ENCODE measurements around the gene TSEN2.
"Not testable (repeated sequence)": the region's sequence is repeated elsewhere in the genome, so short reads cannot be mapped to it uniquely, and the experiment has no call there.

Gene TSEN2

DNA sequence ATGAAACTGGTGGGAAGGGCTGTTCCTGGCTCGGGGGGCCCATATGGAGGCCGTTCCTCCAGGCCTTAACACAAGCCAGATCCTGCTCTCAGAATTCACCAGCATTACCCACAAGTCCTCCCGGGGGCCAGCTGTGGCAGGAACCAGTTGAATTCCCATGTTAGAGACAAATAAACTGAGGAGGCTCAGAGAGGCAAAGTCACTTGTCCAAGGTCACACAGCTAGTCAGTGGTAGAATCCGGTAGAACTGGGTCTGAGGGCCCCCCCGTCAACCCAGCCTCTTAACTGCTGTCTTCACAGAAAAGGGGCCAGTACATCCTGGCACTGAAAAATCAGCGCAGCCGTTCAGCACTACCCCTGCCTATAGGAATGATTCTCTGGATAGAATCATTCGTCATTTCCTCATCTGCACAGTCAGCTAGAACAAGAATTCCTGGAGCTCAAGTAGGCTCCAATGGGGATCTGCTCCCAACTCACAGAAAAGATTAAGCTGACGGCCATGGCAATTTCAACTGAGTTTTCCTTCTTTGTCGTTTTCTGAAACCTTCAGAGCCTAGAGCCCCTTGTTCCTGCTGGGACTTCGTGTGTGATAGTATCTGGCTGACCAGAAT lies 12.2 kb upstream of the TSEN2 start:
- no peak for DNase-seq (ENCODE audit: low read depth)

DNA sequence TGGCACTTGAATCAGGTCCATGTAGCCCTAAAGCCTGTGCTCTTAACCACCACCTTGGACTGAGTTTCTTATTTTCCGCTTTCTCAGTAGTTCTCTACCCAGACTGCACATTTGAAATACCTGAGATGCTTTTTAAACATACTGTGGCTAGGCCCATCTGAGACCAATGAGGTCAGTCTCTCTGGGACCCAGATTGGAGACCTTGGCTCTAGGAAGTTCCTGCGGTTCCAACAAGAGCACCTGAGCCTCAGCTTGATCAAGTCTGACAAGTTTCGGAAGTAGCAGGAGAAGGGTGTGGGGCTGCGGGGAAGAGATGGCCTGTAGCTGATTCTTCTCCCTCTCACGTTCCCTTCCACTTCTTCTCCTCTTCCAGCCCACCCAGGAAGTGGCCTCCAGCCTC lies 11.5 kb upstream of the TSEN2 start:
- no peak for DNase-seq (ENCODE audit: low read depth)

DNA sequence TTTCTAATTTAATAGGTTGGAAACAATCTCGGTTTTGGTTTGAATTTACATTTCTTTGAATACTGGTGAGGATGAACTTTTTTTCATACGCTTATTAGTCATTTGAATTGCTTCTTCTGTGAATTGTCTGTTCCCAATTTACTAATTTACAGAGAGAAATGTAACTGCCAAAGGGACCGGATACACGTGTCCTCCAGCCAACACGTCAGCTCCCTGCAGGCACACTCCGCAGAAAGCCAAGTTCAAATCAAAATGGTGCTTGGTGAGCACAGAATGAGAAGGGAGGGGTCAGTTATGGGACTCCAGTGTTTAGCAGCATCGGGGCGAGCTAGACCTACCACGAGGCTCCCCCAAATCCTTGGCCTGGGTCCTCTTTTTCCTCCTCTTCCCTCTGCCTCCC lies 10.8 kb upstream of the TSEN2 start:
- no peak for DNase-seq (ENCODE audit: low read depth)

DNA sequence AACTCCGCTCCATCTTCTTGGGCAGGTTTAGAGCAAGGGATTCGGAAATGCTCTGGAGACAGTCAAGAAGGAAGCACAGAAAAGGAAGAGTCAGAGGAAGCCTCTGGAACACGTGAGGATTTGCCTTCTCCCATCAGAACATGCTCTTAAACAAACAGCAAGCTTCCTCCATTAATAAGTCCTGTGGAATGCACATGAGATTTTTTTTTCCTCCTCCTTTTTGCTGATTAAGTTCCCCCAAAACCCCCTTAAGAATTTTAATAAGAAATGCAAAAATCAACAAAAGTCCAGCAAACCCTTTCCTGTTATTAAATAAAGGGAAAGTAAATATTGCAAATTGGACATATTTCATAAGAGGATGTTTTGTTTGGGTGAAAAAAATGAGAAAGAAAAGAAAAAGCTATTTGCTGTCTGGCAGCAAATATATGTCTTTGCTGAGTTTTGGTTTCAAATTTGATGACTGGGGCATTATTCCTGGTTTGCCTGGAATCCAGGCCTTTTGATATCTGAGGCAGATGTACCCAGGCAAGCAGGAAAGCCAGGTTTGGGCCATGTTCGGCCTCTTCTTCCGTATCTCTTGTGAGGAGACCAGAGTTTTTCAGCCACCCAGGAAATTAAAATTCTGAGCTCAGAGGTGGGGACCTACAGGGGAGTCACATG lies 7.9 kb upstream of the TSEN2 start:
- DNase-seq (ENCODE audit: low read depth): no peak

DNA sequence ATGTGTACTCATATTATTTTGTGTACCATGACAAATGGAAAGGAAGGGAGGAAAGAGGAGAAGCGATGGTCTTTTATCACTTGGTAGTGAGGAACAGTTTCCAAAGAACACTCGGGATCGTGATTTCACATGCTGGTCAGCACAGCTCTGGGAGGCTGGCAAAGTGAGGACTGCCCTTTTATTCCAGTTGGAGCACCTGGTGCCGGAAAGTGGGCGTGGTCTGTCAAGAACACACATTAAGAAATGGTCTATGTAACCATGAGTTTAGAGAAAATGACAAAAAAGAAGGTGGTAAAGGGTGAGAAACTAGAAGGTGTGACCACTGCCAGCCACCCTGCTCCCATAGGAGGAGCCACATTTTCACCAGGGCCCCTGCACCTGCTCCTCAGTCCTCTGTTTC lies 7.0 kb upstream of the TSEN2 start:
- DNase-seq (ENCODE audit: low read depth): no peak

DNA sequence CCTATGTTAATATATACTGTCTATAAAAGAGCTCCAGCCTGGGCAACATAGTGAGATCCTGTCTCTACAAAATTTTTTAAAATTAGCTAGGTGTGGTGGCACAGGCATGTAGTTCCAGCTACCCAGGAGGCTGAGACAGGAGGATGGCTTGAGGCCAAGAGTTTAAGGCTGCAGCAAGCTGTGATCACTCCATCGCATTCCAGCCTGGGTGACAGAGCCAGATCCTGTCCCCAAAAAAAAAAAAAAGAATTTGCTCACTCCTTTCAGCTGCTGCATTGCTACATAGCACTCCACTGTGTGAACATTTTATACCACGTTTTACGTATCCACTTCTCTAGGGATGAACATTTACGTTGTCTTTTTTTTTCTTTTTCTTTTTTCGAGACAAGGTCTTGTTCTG lies 6.0 kb upstream of the TSEN2 start:
- no peak for DNase-seq (ENCODE audit: low read depth)

DNA sequence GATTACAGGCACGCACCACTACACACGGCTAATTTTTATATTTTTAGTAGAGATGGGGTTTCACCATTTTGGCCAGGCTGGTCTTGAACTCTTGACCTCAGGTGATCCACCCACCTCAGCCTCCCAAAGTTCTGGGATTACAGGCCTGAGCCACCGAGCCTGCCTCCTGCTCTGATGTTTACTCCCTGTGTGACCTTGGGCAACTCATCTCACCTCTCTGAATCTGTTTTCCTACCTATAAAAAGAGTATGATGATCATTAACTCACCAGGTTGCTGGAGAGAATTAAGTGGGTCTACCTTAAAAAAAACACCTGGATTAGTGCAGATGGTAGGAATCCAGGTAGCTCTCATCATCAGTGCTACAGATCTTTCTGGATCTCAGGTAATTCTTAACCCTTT lies 5.1 kb upstream of the TSEN2 start:
- DNase-seq (ENCODE audit: low read depth): not testable (repeated sequence)

DNA sequence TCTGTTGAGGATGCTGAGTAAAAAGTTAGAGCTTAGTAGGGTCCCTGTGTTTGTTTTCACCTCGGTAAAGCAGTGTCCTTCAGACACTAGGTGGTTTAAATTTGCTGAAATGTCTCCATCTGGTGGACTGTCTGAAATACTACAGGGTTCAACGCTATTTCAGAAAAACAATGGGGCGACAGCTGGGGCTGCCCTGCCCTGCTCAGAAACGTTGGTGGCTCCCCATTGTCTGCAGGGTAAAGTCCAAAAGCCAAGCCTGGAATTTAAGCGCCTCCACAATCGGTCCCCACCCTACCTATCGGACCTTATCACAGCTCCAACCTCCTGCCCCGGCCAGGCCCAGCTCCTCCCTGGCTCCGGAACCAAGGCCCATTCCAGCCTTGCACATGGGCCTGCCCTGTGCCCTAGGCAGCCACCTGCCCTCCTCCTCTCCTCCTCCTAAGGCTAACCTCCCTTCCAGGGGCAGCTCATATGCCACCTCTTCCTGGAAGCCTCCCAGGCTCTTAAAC lies 4.3 kb upstream of the TSEN2 start:
- no peak for DNase-seq (ENCODE audit: low read depth)

DNA sequence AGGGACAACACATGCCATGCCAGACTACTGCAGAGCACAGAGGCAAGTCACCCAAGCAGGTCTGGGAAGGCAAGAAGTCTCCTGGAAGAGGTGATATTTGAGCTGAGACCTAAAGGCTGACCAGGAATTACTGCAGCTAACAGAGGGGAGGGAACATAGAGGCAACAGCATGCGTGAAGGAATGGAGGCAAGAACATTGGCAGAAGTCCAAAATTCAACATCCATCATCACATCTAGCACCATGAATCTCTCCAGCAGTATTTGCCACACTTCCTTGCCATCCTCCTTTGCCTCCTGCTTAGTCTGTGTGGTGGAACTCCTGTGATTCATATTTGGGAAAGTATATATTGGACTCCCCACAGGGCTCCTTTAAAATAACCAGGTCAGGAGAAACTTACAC lies 870 bp upstream of the TSEN2 start:
- no peak for DNase-seq (ENCODE audit: low read depth)

DNA sequence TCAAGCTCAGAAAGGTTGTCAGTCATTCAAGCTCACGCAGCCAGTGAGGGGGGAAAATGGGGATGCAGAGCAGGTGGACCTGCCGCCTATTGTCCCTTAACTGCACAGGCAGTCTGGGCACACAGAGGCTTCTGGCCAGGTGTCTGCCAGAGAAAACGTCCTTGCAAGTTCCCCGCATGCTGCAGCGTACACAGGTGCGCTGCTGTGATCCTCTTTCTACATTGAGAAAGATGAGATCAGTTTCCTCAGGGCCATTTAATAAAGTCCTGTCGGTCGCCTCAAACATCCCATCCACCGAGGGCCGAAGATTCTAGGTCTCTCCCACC lies 445 bp upstream of the TSEN2 start:
- no peak for DNase-seq (ENCODE audit: low read depth)

DNA sequence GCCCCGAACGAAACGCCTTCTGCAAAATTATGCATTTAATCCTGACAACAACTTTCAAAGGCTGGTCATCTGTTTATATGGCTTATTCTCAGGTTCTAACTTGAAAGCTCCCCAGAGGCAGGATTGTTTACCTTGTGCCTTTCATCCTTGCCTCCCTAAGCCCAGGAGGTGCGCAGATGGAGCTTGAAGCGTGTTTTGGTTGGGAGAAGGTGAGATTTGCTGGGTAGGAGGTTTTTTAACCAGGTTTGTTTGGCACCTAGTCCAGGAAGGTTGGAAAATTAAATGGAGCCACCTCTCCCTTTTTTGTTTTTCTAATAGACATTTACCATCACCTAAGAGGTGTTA lies 675 bp downstream of the TSEN2 start:
- no peak for DNase-seq (ENCODE audit: low read depth)

DNA sequence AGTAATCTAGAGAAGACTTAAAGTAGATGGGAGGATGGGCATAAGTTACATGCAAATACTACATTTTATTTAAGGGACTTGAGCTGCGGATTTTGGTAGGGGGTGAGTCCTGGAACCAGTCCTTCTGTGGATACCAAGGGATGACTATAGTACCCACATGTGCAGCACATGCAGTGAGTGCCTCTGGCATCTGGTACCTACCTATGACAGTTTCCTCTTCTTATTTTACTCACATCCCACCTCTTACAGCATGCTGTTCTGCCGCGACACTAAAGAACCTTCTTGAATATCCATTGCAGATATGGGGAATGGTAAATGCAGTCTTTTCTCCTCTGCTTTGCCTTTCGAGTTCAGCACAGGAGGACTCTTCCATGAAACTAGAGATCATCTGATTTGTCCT lies 1.7 kb downstream of the TSEN2 start:
- no peak for DNase-seq (ENCODE audit: low read depth)

DNA sequence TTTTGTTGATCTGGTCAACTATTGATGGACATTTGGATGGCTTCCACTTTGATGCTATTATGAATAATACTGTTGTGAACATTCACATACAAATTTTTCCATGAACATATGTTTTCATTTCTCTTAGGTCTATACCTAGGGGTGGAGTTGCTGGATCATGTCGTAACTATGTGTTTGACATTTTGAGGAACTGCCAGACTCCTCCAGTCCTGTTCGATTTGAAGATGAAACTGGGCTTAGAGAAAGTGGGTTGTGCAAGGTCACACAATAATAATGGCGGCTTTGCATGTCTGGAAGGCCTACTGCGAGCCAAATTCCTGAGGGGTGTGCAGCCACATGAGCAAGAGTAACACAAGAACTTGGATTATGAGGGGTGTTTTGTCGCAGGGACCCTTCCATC lies 2.6 kb downstream of the TSEN2 start:
- DNase-seq (ENCODE audit: low read depth): no peak

DNA sequence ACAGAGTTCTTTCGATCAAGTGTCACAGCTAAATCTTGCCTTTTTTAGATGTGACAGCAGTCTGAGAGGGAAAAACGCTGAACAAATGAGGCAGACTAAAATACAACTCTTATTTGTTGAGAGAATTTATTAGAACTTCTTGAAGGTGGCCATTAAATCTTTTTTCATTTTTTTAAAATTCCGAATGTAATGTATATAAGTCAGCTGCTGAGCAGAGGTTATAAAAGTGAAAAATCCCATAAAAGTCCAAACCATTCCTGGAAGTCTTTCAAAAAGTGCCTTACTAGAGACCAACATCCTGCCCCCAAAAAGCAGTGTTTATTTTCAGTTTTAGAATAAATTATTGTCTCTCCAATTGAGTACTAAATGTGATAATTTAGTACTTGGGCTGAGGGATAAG lies 3.1 kb downstream of the TSEN2 start:
- no peak for DNase-seq (ENCODE audit: low read depth)

DNA sequence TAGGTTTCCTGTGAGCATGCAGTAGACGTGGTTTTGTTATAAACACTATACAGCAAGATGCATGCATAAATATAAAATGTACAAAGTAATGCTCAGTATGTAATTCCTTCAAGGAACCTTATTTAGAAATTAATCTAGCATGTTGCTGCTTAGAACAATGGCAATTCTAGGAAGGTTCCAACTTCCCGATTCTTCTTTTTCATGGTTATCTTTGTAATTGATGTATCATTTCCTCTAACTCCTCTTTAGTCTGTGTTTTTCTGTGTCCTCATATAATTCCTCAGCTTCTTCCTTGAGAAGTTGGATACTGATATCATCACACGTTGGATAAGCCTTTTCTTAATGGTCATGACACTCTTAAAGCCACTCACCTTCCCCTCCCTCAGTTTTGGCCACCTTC lies 3.5 kb downstream of the TSEN2 start:
- DNase-seq (ENCODE audit: low read depth): no peak

DNA sequence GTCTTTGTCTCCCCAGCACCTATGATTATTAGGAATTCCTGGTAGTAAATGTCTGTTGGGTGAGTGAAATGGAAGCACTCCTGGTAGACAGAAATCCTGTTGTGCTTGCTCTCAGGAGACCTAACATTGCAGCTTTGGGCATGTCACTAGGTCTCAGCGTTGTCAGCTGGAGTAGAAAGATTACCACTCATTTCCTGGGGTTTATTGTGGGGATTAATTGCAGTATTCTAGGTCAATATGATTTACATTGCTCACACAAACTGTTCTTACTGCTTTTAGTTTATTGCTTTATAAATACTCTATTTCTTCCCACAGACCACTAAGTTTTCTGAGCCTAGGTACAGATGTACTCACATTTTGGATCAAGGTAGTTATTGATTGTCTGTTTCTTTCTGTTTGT lies 5.1 kb downstream of the TSEN2 start:
- no peak for DNase-seq (ENCODE audit: low read depth)

DNA sequence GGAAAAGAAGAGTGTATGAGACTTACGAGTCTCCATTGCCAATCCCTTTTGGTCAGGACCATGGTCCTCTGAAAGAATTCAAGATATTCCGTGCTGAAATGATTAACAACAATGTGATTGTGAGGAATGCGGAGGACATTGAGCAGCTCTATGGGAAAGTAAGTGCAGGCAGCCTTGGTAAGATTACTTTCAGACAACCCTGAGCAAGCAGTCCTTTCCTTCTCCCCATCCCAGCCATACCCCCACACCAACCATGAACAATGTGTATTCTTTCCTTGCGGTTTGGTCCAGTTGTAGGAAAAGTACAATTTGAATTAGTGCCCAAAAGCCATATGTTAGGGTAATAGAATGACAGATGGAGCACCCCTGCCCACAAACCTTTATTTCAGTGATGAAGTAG lies 5.6 kb downstream of the TSEN2 start:
- DNase-seq (ENCODE audit: low read depth): no peak

DNA sequence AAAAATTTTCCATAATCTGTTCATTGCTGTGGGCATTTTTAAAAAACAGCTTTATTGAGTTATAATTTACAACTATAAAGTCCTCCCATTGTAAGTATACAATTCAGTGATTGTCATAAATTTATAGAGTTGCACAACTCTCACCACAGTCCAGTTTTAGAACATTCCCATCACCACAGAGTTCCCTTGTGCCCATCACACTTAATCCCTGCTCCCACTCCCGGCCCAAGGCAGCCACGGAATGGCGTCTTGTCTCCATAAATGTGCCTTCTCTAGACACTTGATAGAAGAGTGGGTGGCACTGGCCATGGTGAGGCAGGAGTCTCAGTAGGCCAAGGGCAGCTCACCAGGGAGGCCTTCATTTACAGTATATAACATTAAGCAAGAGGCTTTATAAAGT lies 6.3 kb downstream of the TSEN2 start:
- no peak for DNase-seq (ENCODE audit: low read depth)

DNA sequence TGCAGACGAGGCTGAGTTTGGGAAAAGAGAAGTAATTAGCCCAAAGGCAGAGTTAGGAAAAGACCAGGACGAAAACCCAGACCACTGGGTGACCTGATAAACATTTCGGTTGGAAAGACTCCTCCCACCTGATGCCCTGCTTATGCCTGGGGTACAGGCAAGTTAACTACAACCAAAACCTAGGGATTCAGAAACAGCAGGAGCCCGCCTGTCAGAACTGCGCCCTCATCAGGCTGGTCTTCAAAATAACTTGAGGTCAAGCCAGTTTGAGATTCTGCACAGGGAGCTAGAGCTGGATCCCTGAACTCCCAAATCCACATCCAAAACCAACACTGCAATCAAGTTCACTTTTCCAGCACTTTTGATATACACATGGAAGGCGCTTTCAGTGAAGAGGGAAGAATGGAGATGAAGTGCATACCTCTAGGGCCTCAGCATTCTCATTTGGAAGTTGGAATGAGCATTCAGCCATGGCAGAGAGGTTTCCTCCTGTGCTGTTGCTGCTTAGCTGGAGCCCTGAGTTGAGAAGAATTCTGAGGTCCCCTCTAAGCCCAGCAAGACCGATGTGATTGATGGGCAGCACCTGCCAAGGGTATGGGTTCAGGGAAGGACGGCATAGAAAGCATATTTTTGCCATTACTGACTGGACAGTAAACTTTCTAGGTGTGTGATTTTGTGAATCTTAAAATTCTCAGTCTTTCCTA lies 11.6 kb downstream of the TSEN2 start:
- DNase-seq (ENCODE audit: low read depth): no peak

DNA sequence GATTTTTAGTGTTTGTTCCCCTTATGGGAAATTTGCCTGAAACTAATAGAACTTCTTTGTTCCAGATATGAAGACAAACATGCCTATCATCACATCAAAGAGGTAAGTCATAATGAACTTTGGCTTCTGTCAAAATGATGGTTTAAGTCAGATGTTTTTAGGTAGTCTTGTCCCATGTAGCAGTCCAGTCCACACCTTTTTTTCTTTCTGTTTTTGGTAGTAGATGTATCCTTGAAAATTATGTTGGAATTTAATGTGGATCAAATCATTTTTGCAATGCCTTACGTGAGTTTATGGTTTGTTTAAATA lies 12.1 kb downstream of the TSEN2 start:
- no peak for DNase-seq (ENCODE audit: low read depth)

DNA sequence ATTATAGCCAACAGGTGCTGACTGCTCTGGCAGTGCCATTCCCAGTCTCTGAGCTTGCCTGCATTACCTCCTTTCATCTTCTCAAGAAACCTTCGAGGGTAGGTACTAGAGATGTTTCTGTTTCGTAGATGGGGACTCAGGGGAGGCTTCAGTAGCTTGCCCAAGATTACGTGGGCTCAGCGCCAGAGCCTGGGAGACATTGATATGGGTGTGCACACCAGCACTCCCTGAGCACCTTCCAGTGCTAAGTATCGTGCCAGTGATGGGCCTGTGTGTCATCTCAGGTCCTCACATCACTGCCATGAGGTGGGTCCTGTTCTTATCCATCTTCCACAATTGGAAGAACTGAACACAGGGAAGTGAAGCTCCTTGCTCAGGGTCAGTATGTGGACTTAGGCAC lies 15.2 kb downstream of the TSEN2 start:
- DNase-seq (ENCODE audit: low read depth): no peak

DNA sequence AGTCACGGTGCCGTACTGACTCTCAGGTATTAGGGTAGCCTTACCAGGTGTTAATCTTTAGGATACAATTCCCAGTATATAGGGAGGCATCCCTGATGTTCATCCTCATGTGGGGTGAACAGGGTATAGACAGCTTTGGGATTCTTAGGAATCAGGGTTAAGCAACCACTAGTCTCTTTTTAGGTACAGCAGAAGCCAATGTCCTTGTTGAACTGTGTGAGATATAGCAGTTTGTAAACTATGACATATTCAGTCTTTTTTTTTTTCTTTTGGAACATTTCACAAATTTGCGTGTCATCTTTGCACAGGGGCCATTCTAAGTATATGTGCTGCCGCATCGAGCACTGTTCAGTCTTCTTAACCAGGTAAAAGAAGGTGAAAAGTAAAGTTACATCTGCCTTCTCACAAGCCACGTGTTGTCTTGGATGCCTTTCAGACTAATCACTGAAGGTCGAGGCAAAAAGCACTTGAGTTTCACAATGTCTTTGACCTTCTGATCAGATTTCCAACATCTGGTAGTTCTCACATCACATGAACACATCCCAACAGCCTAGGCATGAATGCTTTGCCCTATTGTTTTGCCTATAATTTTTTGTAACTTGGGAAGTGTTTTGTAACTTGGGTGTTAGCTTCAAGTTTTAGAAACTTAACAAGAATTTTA lies 17.2 kb downstream of the TSEN2 start:
- DNase-seq (ENCODE audit: low read depth): no peak

Data from T follicular helper cell (primary cell).